Activated CD8-positive, alpha-beta T cell treated with anti-CD3 and anti-CD28 coated beads for 36 hours (primary cell): ENCODE data around the gene SEMA3D. TPM values are rescaled to one million over a fixed set of nuclear protein-coding genes. Genes with fewer than 3 reads are reported as not detected.
A peak's percentile ranks its signal among the peaks of the same experiment; 100 is the strongest.

ENCODE experiments used
- ATAC-seq: fragments of 200-7000 bp; cut with Tn5 transposase; one replicate; pipeline ENCODE4 v1.10.0; 2021; ENCODE audit warnings: mild to moderate bottlenecking, moderate library complexity
- CTCF ChIA-PET: fragments of 350-600 bp; sonication (Branson Sonifier 250); formaldehyde crosslinking; loops from one replicate; lab custom pipeline; 2021; ENCODE audit warnings: antibody characterized with exemption; lab: Charles Lee
- POLR2A ChIA-PET: fragments of 350-600 bp; sonication (Branson Sonifier 250); formaldehyde crosslinking; loops from one replicate; lab custom pipeline; 2021; ENCODE audit warnings: antibody characterized with exemption; lab: Charles Lee
- DNase-seq: peaks from one replicate; pipeline ENCODE4 v3.0.0-alpha.2; 2020
- H3K27ac Mint-ChIP-seq: one replicate; pipeline ENCODE4 v1.8.0; 2021; ENCODE audit warnings: mild to moderate bottlenecking, mixed read lengths
- H3K27me3 Mint-ChIP-seq: one replicate; pipeline ENCODE4 v1.8.0; 2021; ENCODE audit warnings: mixed read lengths
- H3K36me3 Mint-ChIP-seq: one replicate; pipeline ENCODE4 v1.8.0; 2021; ENCODE audit warnings: low read depth, mixed read lengths
- H3K4me1 Mint-ChIP-seq: one replicate; pipeline ENCODE4 v1.8.0; 2021; ENCODE audit warnings: low read depth, mixed read lengths
- H3K4me3 Mint-ChIP-seq: one replicate; pipeline ENCODE4 v1.8.0; 2021; ENCODE audit warnings: mild to moderate bottlenecking, moderate library complexity, mixed read lengths
- H3K9me3 Mint-ChIP-seq: one replicate; pipeline ENCODE4 v1.8.0; 2021; ENCODE audit warnings: mixed read lengths
- intact Hi-C: fragments of 100-400 bp; cut with micrococcal nuclease; formaldehyde crosslinking; loops from one replicate; pipeline ENCODE4 v1.10.0; 2022
- total RNA-seq, 2 experiments: library from RNA; stranded (reverse); gene quantifications; one replicate each; pipeline ENCODE4 v1.2.3, GENCODE V29; 2021
- TF ChIP-seq, protein P1 (sequence below): fragments of 200-600 bp; IDR thresholded peaks from one replicate; pipeline ENCODE4 v1.8.0; 2022; ENCODE audit warnings: antibody characterized with exemption, mild to moderate bottlenecking

The SEMA3D gene
- total RNA-seq, 2 experiments from 2014 or later = not detected

GRCh38 chr7:85023066-85023712 is 163.7 kb downstream of the SEMA3D start:
- Mint-ChIP-seq H3K27me3 (peaks cover 3% of the 10 kb centered on the region), H3K36me3 (no peaks in the 10 kb centered on the region), H3K4me3 (no peak overlapping the region), H3K4me1 (no peaks in the 10 kb centered on the region), H3K27ac (no peak overlapping the region), H3K9me3 (no peaks in the 10 kb centered on the region)
- CTCF ChIA-PET = interaction anchor here (0.9 to 2.1 kb wide), 7 partner anchors 9 to 1091 kb away, joined by 3 to 12 read pairs (median 4); no protein-coding TSS in a partner anchor
- intact Hi-C loops = loop anchor here (5.0 kb wide), 1 partner anchor 1046 kb away; no protein-coding TSS in a partner anchor
- POLR2A ChIA-PET = no interaction called here
- TF ChIP-seq, protein P1, sequence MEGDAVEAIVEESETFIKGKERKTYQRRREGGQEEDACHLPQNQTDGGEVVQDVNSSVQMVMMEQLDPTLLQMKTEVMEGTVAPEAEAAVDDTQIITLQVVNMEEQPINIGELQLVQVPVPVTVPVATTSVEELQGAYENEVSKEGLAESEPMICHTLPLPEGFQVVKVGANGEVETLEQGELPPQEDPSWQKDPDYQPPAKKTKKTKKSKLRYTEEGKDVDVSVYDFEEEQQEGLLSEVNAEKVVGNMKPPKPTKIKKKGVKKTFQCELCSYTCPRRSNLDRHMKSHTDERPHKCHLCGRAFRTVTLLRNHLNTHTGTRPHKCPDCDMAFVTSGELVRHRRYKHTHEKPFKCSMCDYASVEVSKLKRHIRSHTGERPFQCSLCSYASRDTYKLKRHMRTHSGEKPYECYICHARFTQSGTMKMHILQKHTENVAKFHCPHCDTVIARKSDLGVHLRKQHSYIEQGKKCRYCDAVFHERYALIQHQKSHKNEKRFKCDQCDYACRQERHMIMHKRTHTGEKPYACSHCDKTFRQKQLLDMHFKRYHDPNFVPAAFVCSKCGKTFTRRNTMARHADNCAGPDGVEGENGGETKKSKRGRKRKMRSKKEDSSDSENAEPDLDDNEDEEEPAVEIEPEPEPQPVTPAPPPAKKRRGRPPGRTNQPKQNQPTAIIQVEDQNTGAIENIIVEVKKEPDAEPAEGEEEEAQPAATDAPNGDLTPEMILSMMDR = peak; percentile 53
- ATAC-seq = no peak
- peak; percentile 21 for DNase-seq

- no peak for ATAC-seq
- CTCF ChIA-PET = interaction anchor here (0.7 to 2.0 kb wide), 9 partner anchors 8 to 1090 kb away, joined by 3 to 10 read pairs (median 3); no protein-coding TSS in a partner anchor
- no peak for DNase-seq
- no peak overlapping the region for H3K4me3 Mint-ChIP-seq
- peaks cover 3% of the 10 kb centered on the region for H3K27me3 Mint-ChIP-seq
- no peaks in the 10 kb centered on the region for H3K4me1 Mint-ChIP-seq
- H3K36me3 Mint-ChIP-seq = no peaks in the 10 kb centered on the region
- intact Hi-C loops = loop anchor here (5.0 kb wide), 1 partner anchor 1045 kb away; no protein-coding TSS in a partner anchor
- POLR2A ChIA-PET = no interaction called here
- H3K27ac Mint-ChIP-seq = no peak overlapping the region
- TF ChIP-seq, protein P1 = no peak
- no peaks in the 10 kb centered on the region for H3K9me3 Mint-ChIP-seq
Measured at GRCh38 chr7:85022064-85022697, 164.7 kb downstream of the SEMA3D start.

DNA sequence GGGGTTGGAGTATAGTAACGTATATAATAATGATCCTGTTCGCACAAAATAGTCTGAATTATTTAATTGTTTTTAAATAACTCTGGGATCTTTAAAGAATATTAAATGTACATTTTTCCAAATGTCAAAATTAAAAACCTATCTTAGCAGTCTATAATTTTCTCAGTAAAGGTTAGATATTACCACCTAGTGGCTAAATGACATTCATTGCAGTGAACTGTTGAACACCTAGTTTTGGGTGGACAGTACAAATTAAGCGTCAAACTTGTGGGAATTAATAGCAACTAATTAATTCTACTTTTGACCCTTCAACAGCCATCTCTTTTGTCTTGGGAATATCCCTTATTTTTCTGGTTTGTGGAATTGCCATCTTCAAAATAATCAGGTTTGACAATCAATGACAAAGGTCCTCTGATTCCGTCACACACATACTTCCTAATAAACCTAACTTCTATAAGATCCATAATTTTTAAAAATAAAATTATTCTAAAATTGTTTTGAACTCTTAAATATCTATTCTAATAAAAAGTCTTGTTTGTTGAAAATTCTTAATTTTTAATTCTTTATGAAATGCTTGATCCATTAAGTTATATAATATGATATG is 165.7 kb downstream of the SEMA3D start:
- TF ChIP-seq, protein P1 = no peak
- H3K27me3 Mint-ChIP-seq = peaks cover 6% of the 10 kb centered on the region
- H3K4me3 Mint-ChIP-seq = no peak overlapping the region
- H3K27ac Mint-ChIP-seq = no peak overlapping the region
- DNase-seq = no peak
- no peak for ATAC-seq
- no peaks in the 10 kb centered on the region for H3K4me1 Mint-ChIP-seq
- H3K36me3 Mint-ChIP-seq = no peaks in the 10 kb centered on the region
- intact Hi-C loops = loop anchor here (5.0 kb wide), 1 partner anchor 1044 kb away; no protein-coding TSS in a partner anchor
- no peaks in the 10 kb centered on the region for H3K9me3 Mint-ChIP-seq
- CTCF ChIA-PET = interaction anchor here (1.1 to 2.0 kb wide), 2 partner anchors 1085 to 1086 kb away, joined by 3 to 10 read pairs; no protein-coding TSS in a partner anchor
- POLR2A ChIA-PET = no interaction called here

DNA sequence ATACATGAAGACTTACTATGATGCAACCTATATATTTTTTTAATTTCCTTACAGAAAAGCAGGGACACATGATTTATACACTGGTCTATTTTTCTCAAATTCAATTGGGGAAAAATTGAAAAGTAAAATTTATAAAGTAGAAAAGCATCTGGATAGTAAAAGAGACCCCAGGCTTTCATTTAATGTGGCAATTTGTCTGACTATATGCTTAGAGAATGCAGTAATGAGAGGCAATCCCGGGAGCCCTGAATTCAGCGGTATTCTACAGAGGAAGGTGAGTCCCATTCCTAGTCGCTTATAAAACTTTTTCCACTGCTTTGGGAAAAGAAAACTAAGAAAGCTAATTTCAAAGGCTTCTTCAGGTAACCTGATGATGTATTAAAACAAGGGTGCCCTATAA is 167.1 kb downstream of the SEMA3D start:
- Mint-ChIP-seq H3K4me3 (no peak overlapping the region), H3K27me3 (peaks cover 7% of the 10 kb centered on the region), H3K27ac (no peak overlapping the region), H3K36me3 (no peaks in the 10 kb centered on the region), H3K4me1 (no peaks in the 10 kb centered on the region), H3K9me3 (no peaks in the 10 kb centered on the region)
- TF ChIP-seq, protein P1 = no peak
- intact Hi-C loops = loop anchor here (5.0 kb wide), 1 partner anchor 1042 kb away; no protein-coding TSS in a partner anchor
- no peak for ATAC-seq
- no peak for DNase-seq
- ChIA-PET POLR2A (no interaction called here), CTCF (interaction anchor here (1.0 kb wide), 1 partner anchor 1084 kb away, joined by 5 read pairs; no protein-coding TSS in a partner anchor)
